H9 (cell line): ENCODE results near the gene CDH1. TPM values are rescaled to one million over a fixed set of nuclear protein-coding genes. Genes with fewer than 3 reads are reported as not detected.

Source experiments
- DNase-seq: peaks from one replicate; pipeline ENCODE4 v3.0.0-alpha.2; 2017
- H2AFZ ChIP-seq: one replicate; pipeline ENCODE4 v1.6.1; 2013; ENCODE audit warnings: mild to moderate bottlenecking, low read length, control low read depth, moderate library complexity
- H2AK5ac ChIP-seq: 2 replicates; pipeline ENCODE4 v1.6.1; 2013; ENCODE audit warnings: low read length, control low read depth, mixed read lengths; ENCODE audit not compliant: insufficient read length
- H2BK120ac ChIP-seq: one replicate; pipeline ENCODE4 v1.6.1; 2013; ENCODE audit warnings: low read depth, mild to moderate bottlenecking, low read length, control low read depth, inconsistent platforms; ENCODE audit not compliant: poor library complexity, severe bottlenecking
- H2BK12ac ChIP-seq: 2 replicates; pipeline ENCODE4 v1.6.1; 2013; ENCODE audit warnings: low read length, control low read depth, mixed read lengths, low read depth; ENCODE audit not compliant: insufficient read length
- H2BK15ac ChIP-seq: 2 replicates; pipeline ENCODE4 v1.6.1; 2013; ENCODE audit warnings: low read depth, low read length, control low read depth
- H2BK20ac ChIP-seq: one replicate; pipeline ENCODE4 v1.6.1; 2013; ENCODE audit warnings: low read depth, mild to moderate bottlenecking, low read length, control low read depth, inconsistent platforms; ENCODE audit not compliant: poor library complexity, severe bottlenecking
- H2BK5ac ChIP-seq: 2 replicates; pipeline ENCODE4 v1.6.1; 2013; ENCODE audit warnings: low read length, control low read depth, mixed read lengths; ENCODE audit not compliant: insufficient read length
- H3K14ac ChIP-seq: 2 replicates; pipeline ENCODE4 v1.6.1; 2013; ENCODE audit warnings: low read length, control low read depth; ENCODE audit not compliant: insufficient read depth
- H3K18ac ChIP-seq: 2 replicates; pipeline ENCODE4 v1.6.1; 2013; ENCODE audit warnings: low read depth, mild to moderate bottlenecking, mixed read lengths, low read length, control low read depth; ENCODE audit not compliant: insufficient read length
- H3K23ac ChIP-seq: 2 replicates; pipeline ENCODE4 v1.6.1; 2013; ENCODE audit warnings: low read length, control low read depth, mixed read lengths, low read depth; ENCODE audit not compliant: insufficient read length
- H3K23me2 ChIP-seq: 2 replicates; pipeline ENCODE4 v1.6.1; 2013; ENCODE audit warnings: low read depth, mild to moderate bottlenecking, mixed read lengths, low read length, control low read depth; ENCODE audit not compliant: insufficient read length, poor library complexity, severe bottlenecking
- H3K27ac ChIP-seq: 2 replicates; pipeline ENCODE4 v1.5.1; 2013; ENCODE audit warnings: low read length, control low read depth, mixed read lengths, low read depth; ENCODE audit not compliant: insufficient read length
- H3K27me3 ChIP-seq: 2 replicates; pipeline ENCODE4 v1.6.1; 2013; ENCODE audit warnings: low read length, control low read depth, inconsistent platforms; ENCODE audit not compliant: insufficient read depth
- H3K4ac ChIP-seq: 2 replicates; pipeline ENCODE4 v1.6.1; 2013; ENCODE audit warnings: low read depth, mild to moderate bottlenecking, control low read depth, inconsistent platforms, low read length, moderate library complexity
- H3K4me1 ChIP-seq: 2 replicates; pipeline ENCODE4 v1.6.1; 2013; ENCODE audit warnings: low read length, control low read depth, inconsistent platforms; ENCODE audit not compliant: insufficient read depth
- H3K4me2 ChIP-seq: 2 replicates; pipeline ENCODE4 v1.6.1; 2013; ENCODE audit warnings: low read length, control low read depth, mixed read lengths; ENCODE audit not compliant: insufficient read length, insufficient read depth
- H3K56ac ChIP-seq: 2 replicates; pipeline ENCODE4 v1.6.1; 2013; ENCODE audit warnings: low read depth, mild to moderate bottlenecking, mixed read lengths, low read length, control low read depth; ENCODE audit not compliant: insufficient read length
- H3K79me1 ChIP-seq: 2 replicates; pipeline ENCODE4 v1.6.1; 2013; ENCODE audit warnings: low read depth, mild to moderate bottlenecking, moderate library complexity, low read length, control low read depth, inconsistent platforms; ENCODE audit not compliant: insufficient read depth, poor library complexity, severe bottlenecking
- H3K79me2 ChIP-seq: 2 replicates; pipeline ENCODE4 v1.6.1; 2013; ENCODE audit warnings: low read length, control low read depth, inconsistent platforms; ENCODE audit not compliant: insufficient read depth
- H3K9ac ChIP-seq: 2 replicates; pipeline ENCODE4 v1.6.1; 2013; ENCODE audit warnings: low read length, control low read depth, mixed read lengths; ENCODE audit not compliant: insufficient read length; ENCODE audit errors: extremely low read depth
- H3K9me3 ChIP-seq: one replicate; pipeline ENCODE4 v1.6.1; 2013; ENCODE audit warnings: low read depth, low read length, inconsistent platforms; ENCODE audit not compliant: control insufficient read depth
- H3T11ph ChIP-seq: one replicate; pipeline ENCODE4 v1.6.1; 2013; ENCODE audit warnings: mild to moderate bottlenecking, low read length, control low read depth, inconsistent platforms
- H4K20me1 ChIP-seq: one replicate; pipeline ENCODE4 v1.6.1; 2013; ENCODE audit not compliant: control insufficient read depth, insufficient read length, insufficient read depth
- H4K5ac ChIP-seq: 2 replicates; pipeline ENCODE4 v1.6.1; 2013; ENCODE audit warnings: low read depth, mild to moderate bottlenecking, mixed read lengths, low read length, control low read depth; ENCODE audit not compliant: insufficient read length
- H4K8ac ChIP-seq: replicated peaks from 2 replicates; pipeline ENCODE4 v1.6.1; 2013; ENCODE audit warnings: low read length, control low read depth, mixed read lengths, low read depth; ENCODE audit not compliant: insufficient read length
- H4K91ac ChIP-seq: 2 replicates; pipeline ENCODE4 v1.6.1; 2013; ENCODE audit warnings: low read depth, mild to moderate bottlenecking, moderate library complexity, mixed read lengths, low read length, control low read depth; ENCODE audit not compliant: insufficient read length
- H3K27ac Mint-ChIP-seq, 3 experiments: 2 replicates in 2 of 3; 3 replicates in 1 of 3; pipeline ENCODE4 v1.8.0; 2020 to 2021; ENCODE audit warnings: mixed read lengths in 3 of 3, mild to moderate bottlenecking in 1 of 3, moderate library complexity in 1 of 3
- H3K27me3 Mint-ChIP-seq: 2 replicates; pipeline ENCODE4 v1.8.0; 2021; ENCODE audit warnings: low read depth, mild to moderate bottlenecking, moderate library complexity, mixed read lengths
- H3K36me3 Mint-ChIP-seq, 3 experiments: 2 replicates in 2 of 3; 3 replicates in 1 of 3; pipeline ENCODE4 v1.8.0; 2020 to 2021; ENCODE audit warnings: low read depth in 3 of 3, mixed read lengths in 3 of 3; ENCODE audit not compliant: insufficient read depth in 1 of 3
- H3K4me1 Mint-ChIP-seq, 2 experiments: 2 replicates each; pipeline ENCODE4 v1.8.0; 2020; ENCODE audit warnings: mixed read lengths in 2 of 2
- H3K4me3 Mint-ChIP-seq, 2 experiments: 2 replicates in 1 of 2; 3 replicates in 1 of 2; pipeline ENCODE4 v1.8.0; 2020 to 2021; ENCODE audit warnings: mild to moderate bottlenecking in 2 of 2, mixed read lengths in 2 of 2, moderate library complexity in 1 of 2
- H3K9me3 Mint-ChIP-seq, 2 experiments: 2 replicates in 1 of 2; 3 replicates in 1 of 2; pipeline ENCODE4 v1.8.0; 2020; ENCODE audit warnings: mild to moderate bottlenecking in 2 of 2, mixed read lengths in 2 of 2, moderate library complexity in 1 of 2
- CTCF ChIP-seq: fragments of 200-600 bp; sonication (generic); conservative IDR thresholded peaks from 3 replicates; pipeline ENCODE4 v1.8.0; 2021; ENCODE audit warnings: antibody characterized with exemption, mild to moderate bottlenecking
- WGBS: extraction: QIAGEN DNeasy Blood & Tissue Kit; methylation state at CpG from one replicate; pipeline ENCODE4 v1.1.7; 2013; ENCODE audit warnings: missing lambda C conversion rate, low lambda C conversion rate, mixed read lengths; ENCODE audit not compliant: insufficient read length; ENCODE audit errors: extremely low coverage; 5-methylcytosine and 5-hydroxymethylcytosine counted together
- total RNA-seq: library from RNA; stranded (reverse); gene quantifications from 2 replicates; pipeline ENCODE4 v1.2.1, GENCODE V29; 2021

CDH1 gene
- total RNA-seq, 1 experiment from 2014 or later: 237 TPM

GRCh38 chr16:68784721-68785120 lies 47.6 kb downstream of the CDH1 start:
- no peak overlapping the region for H2BK20ac ChIP-seq
- H3T11ph ChIP-seq: no peak overlapping the region
- Mint-ChIP-seq H3K27ac (peak overlapping the region in 1 of 3 experiments; percentile 82; a peak in 4 of 7 replicates), H3K27me3 (no peaks in the 10 kb centered on the region), H3K4me1 (peaks cover 37 to 42% of the 10 kb centered on the region in 2 experiments), H3K4me3 (no peak overlapping the region), H3K9me3 (no peaks in the 10 kb centered on the region), H3K36me3 (peaks cover 3 to 48% (median 44%) of the 10 kb centered on the region in 3 experiments)
- H3K9me3 ChIP-seq: no peaks in the 10 kb centered on the region
- H3K18ac ChIP-seq: no peak overlapping the region
- no peak overlapping the region for H4K8ac ChIP-seq
- no peak overlapping the region for H3K27ac ChIP-seq
- no peak overlapping the region for H3K4ac ChIP-seq
- H3K4me2 ChIP-seq: no peak overlapping the region
- no peak overlapping the region for H4K5ac ChIP-seq
- H3K79me2 ChIP-seq: no peaks in the 10 kb centered on the region
- no peak overlapping the region for H3K23ac ChIP-seq
- no peak for TF ChIP-seq CTCF
- H2BK12ac ChIP-seq: no peak overlapping the region
- no peaks in the 10 kb centered on the region for H4K20me1 ChIP-seq
- no peaks in the 10 kb centered on the region for H3K27me3 ChIP-seq
- H3K4me1 ChIP-seq: peaks cover 6% of the 10 kb centered on the region; the same call in 1 of the 2 replicates
- no peak for DNase-seq
- no peaks in the 10 kb centered on the region for H3K23me2 ChIP-seq
- no peak overlapping the region for H2AFZ ChIP-seq
- no CpG with 5 or more reads among the region's 2 CpGs for WGBS
- no peak overlapping the region for H3K14ac ChIP-seq
- H3K9ac ChIP-seq: no peak overlapping the region
- H2AK5ac ChIP-seq: no peak overlapping the region
- no peak overlapping the region for H2BK5ac ChIP-seq
- H2BK120ac ChIP-seq: no peak overlapping the region
- H3K79me1 ChIP-seq: no peaks in the 10 kb centered on the region
- H2BK15ac ChIP-seq: no peak overlapping the region
- no peak overlapping the region for H3K56ac ChIP-seq
- no peak overlapping the region for H4K91ac ChIP-seq
